NB4 (cell line): ENCODE results near the gene BNIP1.

Experiments
- DNase-seq: peaks from one replicate; pipeline ENCODE4 v3.0.0; 2010; ENCODE audit warnings: low read depth
- H3K4me3 ChIP-seq: one replicate; pipeline ENCODE4 v1.5.1; 2011; ENCODE audit warnings: mild to moderate bottlenecking, low read depth, low read length, moderate library complexity
- MAX ChIP-seq: IDR thresholded peaks from 2 replicates; pipeline ENCODE4 v1.6.1; 2011; ENCODE audit warnings: low read depth, low read length
- MYC ChIP-seq: IDR thresholded peaks from 2 replicates; pipeline ENCODE4 v1.6.1; 2011; ENCODE audit warnings: low read depth, low read length
- POLR2A ChIP-seq: IDR thresholded peaks from 2 replicates; pipeline ENCODE4 v1.6.1; 2011; ENCODE audit warnings: mild to moderate bottlenecking; ENCODE audit not compliant: insufficient read length; ENCODE audit errors: extremely low read depth
- TF ChIP-seq, protein P1 (sequence below): IDR thresholded peaks from one replicate; pipeline ENCODE4 v1.5.1; 2012; ENCODE audit warnings: low read depth, low read length

BNIP1 gene

DNA sequence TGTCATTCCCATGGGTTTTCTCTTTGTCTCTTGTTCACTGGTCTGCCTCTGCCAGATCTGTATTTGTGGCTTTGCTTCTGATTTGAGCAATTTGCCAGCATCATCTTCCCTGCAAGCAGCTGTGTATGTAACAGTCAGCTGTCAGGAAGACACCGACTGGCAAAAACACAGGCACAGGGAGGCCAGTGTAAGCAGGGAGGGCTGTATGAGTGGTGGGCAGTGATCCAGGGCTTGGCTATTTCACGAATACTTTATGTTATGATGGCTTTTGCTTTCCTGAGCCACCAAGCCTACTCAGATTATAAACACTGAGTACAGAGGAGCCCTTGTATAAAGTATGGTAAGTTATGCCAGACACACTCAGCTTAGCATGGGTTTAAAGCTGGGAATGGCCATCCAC is 11.6 kb downstream of the BNIP1 start:
- TF ChIP-seq, protein P1, sequence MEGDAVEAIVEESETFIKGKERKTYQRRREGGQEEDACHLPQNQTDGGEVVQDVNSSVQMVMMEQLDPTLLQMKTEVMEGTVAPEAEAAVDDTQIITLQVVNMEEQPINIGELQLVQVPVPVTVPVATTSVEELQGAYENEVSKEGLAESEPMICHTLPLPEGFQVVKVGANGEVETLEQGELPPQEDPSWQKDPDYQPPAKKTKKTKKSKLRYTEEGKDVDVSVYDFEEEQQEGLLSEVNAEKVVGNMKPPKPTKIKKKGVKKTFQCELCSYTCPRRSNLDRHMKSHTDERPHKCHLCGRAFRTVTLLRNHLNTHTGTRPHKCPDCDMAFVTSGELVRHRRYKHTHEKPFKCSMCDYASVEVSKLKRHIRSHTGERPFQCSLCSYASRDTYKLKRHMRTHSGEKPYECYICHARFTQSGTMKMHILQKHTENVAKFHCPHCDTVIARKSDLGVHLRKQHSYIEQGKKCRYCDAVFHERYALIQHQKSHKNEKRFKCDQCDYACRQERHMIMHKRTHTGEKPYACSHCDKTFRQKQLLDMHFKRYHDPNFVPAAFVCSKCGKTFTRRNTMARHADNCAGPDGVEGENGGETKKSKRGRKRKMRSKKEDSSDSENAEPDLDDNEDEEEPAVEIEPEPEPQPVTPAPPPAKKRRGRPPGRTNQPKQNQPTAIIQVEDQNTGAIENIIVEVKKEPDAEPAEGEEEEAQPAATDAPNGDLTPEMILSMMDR = no peak
- TF ChIP-seq POLR2A (no peak), MAX (no peak), MYC (no peak)
- no peak overlapping the region for H3K4me3 ChIP-seq
- DNase-seq = no peak

GRCh38 chr5:173158366-173158765 is 14.0 kb downstream of the BNIP1 start:
- DNase-seq = no peak
- H3K4me3 ChIP-seq = no peak overlapping the region
- TF ChIP-seq, protein P1 = no peak
- no peak for TF ChIP-seq MYC

DNA sequence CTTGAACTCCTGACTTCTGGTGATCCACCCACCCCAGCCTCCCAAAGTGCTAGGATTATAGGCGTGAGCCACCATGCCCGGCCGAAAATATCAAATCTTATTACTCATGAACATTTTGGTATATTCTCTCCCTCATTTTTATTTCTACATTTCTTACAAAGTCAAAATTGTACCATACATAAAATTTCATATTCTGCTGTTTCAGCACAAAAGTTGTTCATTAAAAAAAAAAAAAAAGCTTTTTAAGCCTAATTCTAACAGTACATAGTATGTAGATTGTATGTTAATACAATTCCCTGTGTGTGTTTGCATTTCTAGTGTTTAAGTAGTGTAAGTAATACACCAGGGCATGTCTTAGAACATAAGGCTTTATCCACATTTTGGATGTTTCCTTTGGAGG is 14.9 kb downstream of the BNIP1 start:
- TF ChIP-seq, protein P1 = no peak
- TF ChIP-seq MAX = no peak
- no peak for TF ChIP-seq MYC
- no peak for TF ChIP-seq POLR2A
- DNase-seq = no peak

DNA sequence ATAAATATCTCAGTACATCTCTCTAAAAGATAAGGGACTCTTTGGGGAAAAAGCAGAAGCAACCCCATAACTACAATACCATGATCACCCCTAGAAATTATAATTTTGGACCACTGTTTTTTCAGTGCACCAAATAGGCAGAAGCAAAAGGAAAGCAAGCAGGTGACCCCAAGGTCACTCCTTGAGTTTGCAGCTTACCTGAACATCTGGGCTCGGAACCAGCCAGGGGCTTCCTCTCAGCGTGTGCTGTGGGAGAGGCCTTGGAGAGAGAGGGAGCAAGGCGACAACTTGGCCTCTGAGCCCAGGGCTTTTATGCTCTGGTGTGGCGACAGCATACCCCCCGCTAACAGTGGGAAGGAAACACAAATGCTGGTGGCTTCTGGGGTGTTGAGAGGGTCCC is 16.8 kb downstream of the BNIP1 start:
- TF ChIP-seq MAX = no peak
- TF ChIP-seq, protein P1 = no peak
- TF ChIP-seq POLR2A = no peak
- no peak for TF ChIP-seq MYC
- no peak overlapping the region for H3K4me3 ChIP-seq
- DNase-seq = no peak

More for the DNA sequence above, 14.9 kb downstream of the BNIP1 start:
- no peak overlapping the region for H3K4me3 ChIP-seq

- no peak for DNase-seq
- no peak for TF ChIP-seq MAX
- TF ChIP-seq, protein P1 = no peak
- TF ChIP-seq MYC = no peak
- no peak overlapping the region for H3K4me3 ChIP-seq
These were observed 18.9 kb downstream of the BNIP1 start for GRCh38 chr5:173163219-173163618.

- DNase-seq = no peak
- no peak for TF ChIP-seq MAX
- TF ChIP-seq, protein P1 = no peak
- no peak for TF ChIP-seq MYC
- TF ChIP-seq POLR2A = no peak
- no peak overlapping the region for H3K4me3 ChIP-seq
These were observed 21.1 kb downstream of the BNIP1 start for GRCh38 chr5:173165177-173166016.
